NCI-H128 (cell line): Measurements from ENCODE around the gene ALLC.
"Not testable (repeated sequence)": the region's sequence is repeated elsewhere in the genome, so short reads cannot be mapped to it uniquely, and the experiment has no call there.

Experiments
- DNase-seq: peaks from one replicate; lab custom pipeline; 2025; ENCODE audit not compliant: unreplicated experiment; lab: John Stamatoyannopoulos, UW

ALLC gene

GRCh38 chr2:3626118-3626811 lies 31.7 kb upstream of the ALLC start:
- DNase-seq = no peak

DNA sequence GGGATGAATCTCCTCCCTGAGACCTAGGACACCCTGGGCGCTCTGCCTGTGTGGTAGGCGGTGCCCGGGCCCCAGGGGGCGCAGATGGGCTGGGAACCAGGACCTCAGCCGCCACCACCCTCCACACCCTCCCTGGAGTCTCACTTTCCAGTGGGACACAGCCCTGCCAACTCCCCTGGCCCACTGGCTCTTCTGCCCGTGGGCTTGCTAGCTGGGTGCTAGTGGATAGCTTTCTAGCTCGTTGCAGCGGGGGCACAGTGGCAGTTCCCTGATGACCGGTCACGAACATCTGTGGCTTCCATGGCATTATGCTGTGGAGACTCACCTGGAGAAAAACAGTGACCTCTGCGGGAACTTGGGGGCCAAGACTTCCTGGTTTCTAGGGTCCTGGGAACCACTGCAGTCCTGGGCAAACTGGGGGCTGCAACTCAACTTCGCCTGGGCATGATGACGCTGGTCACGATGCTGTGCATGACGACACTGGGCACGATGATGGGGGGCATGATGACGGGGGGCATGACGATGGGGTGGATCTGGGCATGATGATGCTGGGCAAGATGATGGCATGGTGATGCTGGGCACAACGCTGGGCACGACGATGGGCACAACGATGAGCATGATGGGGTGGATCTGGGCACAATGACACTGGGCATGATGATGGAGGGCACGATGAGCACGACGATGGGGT lies 31.0 kb upstream of the ALLC start:
- DNase-seq = no peak

DNA sequence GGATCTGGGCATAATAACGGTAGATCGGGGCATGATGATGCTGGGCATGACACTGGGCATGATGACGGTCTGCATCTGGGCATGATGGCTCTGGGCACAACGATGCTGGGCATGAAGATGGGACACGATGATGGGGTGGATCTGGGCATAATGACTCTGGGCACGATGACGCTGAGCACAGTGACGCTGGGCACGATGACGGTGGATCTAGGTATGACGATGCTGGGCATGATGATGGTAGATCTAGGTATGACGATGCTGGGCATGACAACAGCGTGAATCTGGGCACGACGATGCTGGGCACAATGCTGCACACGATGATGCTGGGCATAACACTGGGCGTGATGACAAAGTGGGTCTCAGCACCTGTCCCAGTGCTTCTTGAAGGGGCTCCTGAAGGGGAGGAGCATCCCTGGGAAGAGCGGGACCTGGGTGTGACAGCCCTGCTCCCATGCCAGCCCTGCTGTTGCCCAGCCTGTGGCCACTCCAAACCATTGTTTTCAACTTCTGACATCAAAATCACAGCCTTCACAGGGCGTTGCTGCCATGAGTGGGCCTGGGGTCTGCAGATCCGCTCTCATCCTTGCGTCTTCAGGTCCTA lies 30.4 kb upstream of the ALLC start:
- no peak for DNase-seq

DNA sequence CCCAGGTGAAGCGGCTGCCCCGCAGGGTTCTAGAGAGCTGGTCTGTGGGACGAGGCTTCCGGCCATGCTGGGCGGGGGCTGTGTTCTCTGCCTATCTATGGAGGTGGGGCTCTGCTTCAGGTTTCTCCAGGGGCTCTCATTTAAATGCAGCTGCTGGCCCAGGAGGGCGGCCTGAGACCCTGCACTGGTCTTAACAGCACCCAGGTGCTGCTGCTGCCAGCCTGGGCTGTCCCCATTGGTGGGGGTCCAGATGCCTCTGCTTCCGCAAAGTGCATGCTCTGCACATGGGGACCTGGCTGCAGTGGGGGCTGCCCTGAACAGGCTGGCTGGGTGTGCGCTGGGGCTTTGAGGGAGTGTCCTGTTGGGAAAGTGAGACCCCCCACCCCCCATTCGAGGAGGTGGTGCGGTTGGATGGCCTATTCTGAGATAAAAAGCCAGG lies 29.7 kb upstream of the ALLC start:
- no peak for DNase-seq

- DNase-seq = no peak
Observed at GRCh38 chr2:3628800-3629199, 29.2 kb upstream of the ALLC start.

- no peak for DNase-seq
Observed at GRCh38 chr2:3630631-3631030, 27.4 kb upstream of the ALLC start.

GRCh38 chr2:3631161-3631850 lies 26.7 kb upstream of the ALLC start:
- DNase-seq = no peak

GRCh38 chr2:3631851-3632659 lies 25.9 kb upstream of the ALLC start:
- no peak for DNase-seq

GRCh38 chr2:3633089-3633981 lies 24.7 kb upstream of the ALLC start:
- no peak for DNase-seq

DNA sequence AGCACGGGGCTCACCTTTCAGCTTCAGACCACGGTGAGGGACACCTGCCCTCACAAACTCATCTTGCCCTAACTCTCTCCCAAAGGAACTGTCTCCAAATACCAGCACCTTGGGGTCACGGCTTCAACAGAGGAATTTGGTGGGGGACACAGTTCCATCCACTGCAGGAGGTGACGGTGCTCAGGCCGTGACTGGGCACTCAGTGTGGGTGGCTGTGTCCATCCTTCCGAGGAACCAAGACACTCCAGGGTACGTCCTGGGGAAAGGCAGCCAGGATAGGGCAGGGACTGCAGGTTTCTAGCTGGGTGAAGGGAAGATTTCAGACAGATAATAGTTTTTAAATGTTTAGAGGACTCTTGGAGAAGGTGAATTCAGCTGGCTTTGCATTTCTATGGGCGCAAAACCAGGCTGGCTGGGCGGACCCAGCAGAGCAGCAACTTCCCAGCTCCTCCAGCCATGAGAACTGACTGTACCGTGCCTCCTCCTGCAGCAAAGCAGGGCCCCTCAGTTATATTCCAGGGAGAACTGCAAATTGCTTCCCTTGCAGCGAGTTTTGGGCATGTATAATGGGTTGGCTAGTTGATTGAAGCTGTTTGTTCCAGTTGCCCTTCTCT lies 23.9 kb upstream of the ALLC start:
- no peak for DNase-seq

DNA sequence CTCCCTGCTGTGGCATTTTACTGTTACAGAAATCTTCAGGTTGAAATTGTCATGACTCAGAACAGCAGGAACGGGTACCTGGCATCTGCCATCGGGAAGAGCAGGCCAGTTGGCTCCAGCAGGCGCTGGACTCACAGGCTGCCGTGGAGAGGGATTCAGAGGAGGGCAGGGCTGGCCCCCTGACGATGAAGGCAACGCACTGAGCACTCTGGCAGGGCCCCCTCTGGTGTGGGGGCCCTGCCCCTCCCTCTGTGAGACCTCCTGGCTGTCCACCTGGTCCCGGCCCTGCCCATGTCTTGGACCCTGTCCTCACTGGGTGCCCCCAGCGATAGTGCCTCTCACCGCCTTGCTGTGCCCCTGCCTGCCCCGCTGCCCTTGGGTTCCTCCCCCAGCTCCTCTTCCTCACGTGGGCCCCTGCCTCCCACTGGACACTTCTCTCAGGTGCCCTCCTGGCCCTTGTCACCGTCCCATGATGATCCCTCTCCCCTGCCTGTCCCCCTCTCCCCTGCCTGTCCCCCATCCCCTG lies 23.3 kb upstream of the ALLC start:
- DNase-seq = no peak

- no peak for DNase-seq
Observed at GRCh38 chr2:3635171-3635974, 22.6 kb upstream of the ALLC start.

- DNase-seq = not testable (repeated sequence)
Observed at GRCh38 chr2:3635975-3636327, 22.0 kb upstream of the ALLC start.

DNA sequence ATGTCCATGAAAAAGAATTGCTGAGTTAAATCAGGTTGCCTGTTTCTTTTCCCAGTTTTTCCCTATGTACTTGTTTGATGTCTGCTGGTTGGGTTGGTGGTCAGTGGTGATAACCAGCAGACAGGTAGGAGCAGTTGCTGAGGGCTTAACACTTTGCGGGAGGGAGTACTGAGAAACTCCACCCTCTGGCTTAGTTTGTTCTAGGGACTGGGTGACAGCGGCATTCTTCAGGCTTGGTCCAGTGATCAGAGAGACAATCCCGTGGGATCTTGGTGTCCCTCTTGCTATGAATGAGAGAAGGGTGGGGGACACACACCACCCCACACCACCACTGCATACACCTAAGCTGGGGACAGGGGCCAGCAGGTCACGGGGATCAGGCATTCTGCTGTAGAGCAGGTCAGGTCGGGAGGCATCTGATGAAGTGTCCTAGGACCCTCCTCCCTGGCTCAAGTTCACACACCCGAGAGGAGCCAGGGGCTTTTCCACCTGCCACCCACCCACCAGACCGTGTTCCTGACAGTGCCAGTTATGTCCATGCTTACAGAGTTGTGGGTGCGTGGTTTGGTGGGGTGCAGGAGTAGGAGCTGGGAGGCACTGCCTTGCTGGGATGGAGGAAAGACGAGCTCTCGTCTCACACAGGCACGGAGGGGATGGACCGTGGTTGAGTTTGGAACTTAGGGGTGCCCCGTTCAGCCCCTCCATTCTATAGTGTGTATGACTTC lies 21.3 kb upstream of the ALLC start:
- no peak for DNase-seq

DNA sequence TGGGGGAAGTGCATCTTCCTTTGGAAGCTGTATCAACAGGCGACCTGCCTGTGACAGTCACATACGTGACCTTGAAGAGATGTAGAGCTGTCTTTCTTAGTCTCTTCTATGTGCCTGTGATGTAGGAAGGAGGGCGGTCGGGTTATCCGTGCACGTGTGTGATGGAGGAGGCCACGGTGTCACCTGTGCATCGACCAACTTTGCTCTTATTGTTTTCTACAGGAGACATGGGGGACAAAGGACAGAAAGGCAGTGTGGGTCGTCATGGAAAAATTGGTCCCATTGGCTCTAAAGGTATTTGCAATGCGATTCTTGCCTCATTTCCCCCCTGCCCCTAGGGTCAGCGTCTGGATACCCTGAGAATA lies 20.7 kb upstream of the ALLC start:
- DNase-seq = no peak

DNA sequence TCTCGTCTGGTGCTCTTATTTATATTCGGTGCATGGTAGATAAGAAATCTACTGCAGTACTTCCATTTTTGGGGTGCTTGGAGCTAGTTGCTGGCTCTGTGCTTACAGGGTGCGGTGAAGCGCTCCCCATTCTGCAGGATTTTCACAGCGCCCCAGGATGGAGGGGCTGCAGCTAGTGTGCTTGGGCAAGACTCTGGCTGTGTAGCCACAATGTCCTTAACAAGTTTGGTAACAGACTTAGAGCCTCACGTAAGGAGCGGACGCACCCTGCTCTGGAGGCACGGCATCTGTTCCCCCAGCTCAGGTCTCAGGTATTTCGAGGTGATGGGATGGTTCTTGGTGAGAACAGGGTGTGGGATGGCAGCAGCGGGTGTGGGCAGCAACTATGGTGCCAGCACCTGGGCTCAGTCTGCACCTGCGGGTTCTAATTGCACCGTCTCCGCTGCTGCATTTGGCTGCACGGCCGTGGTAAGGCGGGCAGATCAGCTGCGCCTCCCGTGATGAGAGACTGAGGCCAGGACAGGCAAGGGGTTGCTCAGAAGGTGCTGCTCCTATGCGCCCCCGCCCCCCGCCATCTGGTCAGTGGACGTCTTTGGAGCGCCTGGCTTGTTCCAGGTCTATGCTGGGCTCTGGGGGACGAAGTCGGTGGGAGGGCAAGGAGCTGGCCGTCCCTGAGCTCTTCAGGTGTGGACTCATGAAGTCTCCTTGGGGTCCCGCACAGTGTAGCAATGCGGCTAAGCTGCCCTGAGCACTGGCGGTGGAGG lies 20.1 kb upstream of the ALLC start:
- DNase-seq = no peak

- DNase-seq = no peak
Observed at GRCh38 chr2:3638456-3638810, 19.6 kb upstream of the ALLC start.
